GM21360 (cell line): Measurements from ENCODE around the gene ADAMTS12.

Experiments
- ATAC-seq: cut with Tn5 transposase; IDR thresholded peaks from one replicate; pipeline ENCODE4 v1.9.1; 2021; ENCODE audit warnings: mild to moderate bottlenecking, moderate library complexity; ENCODE audit not compliant: unreplicated experiment

ADAMTS12 gene

DNA sequence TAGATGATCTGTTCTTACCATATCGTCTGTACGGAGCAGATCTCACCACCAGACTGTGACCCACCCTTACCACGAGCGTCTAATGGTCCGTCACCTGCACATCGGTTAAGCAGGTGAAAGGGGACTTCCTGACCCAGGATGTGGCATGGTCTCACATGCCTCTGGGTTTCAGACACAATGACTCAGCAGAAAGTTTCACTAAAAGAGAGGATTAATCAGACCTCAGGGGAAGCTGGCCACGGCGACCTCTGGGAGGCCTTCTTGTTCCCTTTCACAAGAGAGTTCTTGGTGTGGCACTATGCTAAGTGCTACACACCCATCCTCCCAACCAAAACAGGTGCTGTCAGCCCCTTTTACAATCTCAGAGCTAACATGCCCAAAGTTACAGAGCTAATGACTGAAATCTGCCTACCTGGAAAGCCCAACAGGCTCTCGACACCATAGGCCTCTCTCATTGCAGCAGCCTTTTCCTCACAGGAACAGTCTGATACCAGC is 41.6 kb downstream of the ADAMTS12 start:
- ATAC-seq: peak; percentile 94

DNA sequence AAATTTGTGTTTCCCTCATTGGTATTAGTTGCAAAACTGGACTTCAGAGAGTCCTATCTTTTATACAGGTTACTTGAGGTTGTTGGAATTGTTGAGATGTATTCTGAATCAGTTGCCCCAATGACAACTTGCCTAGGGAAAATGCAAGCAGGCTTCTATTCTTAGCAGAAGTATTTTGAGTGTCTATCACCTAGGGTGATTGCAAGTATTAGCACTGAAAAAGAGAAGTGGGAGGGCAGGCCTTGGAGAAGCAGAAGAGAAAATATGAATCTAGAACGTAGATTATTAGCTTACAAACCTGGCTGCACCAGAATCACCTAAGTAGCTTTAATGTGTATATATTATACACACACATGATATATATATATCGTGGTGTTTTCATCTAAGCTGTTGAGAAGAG is 43.2 kb downstream of the ADAMTS12 start:
- peak; percentile 28 for ATAC-seq

DNA sequence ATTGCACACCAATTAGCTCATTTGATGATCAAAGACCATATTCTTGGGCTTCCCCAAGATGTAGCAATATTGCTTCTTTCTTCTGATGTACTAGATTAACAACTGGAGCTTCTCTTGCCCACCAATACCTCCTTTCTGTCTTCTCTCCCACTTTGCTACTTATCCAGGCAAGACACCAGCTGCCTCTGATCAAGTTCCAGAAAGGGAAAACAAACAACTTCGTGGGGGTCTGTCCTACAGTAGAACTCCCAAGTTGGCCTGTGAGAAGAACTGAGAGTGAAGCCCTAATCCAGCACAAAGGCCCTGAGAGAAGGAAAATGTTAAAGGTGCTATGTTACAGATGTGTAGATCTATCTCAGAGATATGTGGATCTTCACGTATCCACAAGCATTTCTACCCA is 44.9 kb downstream of the ADAMTS12 start:
- no peak for ATAC-seq

DNA sequence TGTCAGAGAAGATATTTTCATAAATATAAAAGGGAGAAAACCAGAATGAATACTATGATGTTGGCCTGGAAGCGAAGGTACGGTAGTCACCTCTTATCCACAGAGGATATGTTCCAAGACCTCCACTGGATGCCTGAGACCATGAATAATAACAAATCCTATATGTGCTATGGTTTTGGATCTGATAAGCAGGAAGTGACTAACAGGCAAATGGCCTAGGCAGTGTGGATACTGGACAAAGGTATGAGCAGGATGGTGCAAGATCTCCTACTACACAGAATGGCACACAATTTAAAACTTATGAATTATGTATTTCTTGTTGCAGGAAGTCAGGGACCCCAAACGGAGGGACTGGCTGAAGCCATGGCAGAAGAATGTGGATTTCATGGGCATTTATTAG is 48.2 kb downstream of the ADAMTS12 start:
- no peak for ATAC-seq

DNA sequence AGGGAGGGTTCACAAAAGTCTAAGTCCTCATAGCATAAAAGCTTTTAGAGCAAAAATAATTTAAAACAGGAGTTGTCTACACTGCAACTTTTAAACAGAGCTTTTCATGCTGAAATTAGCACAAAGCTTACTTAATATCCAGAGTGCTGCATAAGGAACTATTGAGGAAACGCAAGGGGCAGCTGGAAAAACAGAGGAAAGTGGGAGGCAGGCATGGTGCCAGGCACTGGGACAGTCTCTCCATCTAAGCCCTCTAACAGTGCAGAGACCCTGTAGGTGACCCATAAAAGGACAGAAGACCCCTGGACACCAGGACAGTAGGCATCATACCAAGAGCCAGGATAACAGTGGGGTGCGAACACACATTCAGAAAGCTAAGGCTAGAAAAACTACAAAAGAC is 49.3 kb downstream of the ADAMTS12 start:
- ATAC-seq: no peak

DNA sequence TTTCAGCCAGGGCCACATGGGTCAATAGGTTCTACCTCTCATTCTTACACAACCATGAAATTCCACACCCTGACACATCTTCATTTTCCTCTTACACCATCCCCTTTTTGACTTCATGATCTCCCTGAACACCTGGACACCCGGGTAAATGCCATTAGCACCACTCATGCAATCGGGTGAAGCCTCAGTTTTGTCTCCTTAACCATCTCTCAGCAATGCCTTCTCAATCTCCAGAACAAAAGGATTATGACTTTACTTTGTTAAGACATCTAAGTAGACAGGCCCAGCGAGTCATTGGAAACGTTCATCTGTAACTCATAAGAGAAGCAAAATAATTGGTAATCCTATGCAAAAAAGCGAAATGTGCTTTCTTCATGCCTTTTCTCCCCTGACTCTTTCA is 49.9 kb downstream of the ADAMTS12 start:
- ATAC-seq: no peak

DNA sequence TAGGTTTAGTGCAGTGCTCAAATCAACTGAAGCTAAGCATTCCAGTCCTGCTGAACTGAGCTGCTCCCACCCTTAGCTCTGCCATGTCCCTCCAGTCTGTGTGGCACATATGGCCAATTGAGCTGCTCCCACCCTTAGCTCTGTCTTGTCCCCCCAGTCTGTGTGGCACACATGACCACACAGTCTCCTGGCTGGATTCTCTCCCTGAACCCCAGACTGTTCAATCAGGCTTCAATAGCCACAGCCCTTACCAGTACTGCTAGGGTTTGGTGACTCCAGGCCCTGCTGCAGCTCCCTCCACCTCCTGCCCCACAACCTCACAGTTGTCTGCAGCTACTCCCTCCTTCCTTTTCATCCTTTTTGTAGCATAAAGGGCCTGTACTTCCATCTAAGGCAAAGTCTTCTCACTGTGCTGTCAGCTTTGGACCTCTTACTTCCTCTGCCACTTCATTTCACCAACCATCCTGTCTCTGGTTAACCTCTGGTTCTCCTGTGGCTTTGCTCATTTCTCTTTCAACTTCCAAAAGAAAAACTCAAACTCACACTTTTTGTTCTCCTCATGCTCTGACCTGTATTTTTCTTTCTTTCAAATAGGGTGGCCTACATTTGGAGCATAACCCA is 50.8 kb downstream of the ADAMTS12 start:
- ATAC-seq: peak; percentile 70

DNA sequence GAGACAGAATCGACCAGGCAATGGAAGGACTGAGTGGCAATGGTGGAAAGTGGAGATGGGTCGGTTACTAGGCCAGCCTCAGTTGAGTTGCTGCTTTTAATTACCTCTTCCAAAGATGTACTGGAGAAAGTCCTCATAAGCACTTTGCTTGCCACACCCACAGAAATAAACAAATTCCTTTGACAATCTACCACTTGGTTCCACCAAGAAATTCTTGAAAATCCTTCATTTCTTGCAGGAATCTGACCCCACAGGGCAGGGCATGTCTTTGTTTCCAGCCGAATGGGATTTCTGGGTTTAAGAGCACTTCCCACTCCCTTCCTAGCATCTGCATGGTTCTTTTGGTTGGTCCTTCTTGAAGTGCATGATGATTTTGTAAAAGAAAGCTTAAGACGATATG is 54.5 kb downstream of the ADAMTS12 start:
- ATAC-seq: no peak

DNA sequence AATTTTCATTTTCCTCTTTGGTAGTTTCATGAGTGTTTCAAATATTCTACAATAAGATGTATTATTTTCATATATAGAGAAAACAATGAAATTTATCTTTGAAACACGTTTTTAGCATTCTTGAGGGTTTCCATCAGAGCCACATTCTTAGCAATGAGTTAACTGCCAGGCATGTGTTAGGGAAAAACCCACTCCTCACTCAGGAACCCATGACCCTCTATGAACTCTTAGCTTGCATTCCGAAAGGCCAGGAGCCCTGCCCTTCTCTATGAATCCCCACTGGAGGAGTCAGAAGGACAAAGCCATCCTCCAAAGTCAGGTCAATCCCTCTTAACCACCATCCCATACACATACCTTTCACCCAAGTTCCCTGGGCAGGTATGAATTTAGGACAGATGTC is 57.5 kb downstream of the ADAMTS12 start:
- no peak for ATAC-seq

DNA sequence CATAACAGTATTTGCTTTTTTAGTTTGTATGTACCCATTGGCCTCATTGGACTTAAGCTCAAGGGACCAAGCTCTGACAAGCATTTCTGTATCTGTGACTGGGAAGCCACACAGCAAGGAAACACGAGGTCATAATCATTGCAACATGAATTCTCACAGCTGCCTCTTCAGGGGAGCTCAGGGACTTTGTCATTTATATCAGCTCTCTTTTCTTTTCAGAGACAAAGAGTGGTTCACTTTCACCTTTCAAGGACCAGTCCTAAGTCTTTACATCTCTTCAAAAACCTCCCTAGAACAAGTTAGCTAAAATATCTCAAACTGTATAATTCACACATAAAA is 58.6 kb downstream of the ADAMTS12 start:
- ATAC-seq: no peak

DNA sequence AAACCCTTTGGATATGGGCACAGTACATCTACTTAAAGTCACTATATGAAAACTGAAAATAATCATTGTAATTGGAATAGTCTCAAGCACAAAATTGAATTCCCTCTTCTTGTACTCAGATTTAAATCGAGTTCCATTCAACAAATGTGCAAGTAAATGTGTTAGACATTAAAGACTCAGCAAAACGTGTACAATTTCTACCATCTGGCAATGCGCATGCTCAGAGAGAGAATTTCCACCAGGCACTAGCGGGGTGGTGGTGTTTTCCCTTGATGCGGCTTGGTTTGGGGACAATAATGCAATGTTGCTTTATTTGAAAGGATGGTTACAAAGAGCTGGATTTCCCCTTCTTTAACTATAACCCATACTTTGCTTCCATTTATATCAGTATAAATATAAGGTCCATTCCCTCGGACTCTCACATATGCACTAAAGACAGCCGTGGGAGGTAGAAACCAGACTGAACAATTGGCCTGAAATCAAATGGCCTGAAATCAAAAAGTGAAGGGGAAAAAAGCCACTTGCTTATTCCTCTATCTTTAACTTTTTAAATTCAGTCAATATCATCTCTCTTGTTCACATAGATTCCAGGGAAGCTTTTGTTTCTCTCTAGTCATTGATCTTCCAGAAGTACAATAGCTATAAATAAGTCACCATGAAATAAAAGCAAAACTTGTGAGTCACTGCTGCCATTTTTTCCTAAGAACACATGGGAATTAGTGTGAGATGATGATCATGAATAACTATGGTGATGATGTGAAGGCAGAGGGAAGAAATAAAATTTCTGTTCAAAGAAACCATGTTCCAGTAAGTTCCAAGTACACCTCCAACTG is 59.2 kb downstream of the ADAMTS12 start:
- no peak for ATAC-seq

DNA sequence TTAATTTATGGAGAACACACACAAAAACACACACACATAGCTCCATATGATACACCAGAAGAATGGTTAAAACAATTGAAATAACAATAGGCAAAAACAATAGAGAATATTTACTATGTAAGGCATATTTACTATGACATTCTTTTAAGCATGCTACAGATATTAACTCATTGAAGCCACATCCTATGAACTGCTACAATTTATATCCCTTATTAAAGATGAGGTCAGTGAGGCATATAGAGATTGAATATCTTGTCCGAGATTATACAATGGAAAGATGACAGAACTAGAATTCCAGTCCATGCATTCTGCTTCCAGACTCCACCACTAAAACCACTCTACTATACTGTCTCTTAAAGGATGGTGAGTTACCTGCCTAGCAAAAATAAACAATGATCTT is 60.7 kb downstream of the ADAMTS12 start:
- ATAC-seq: no peak

DNA sequence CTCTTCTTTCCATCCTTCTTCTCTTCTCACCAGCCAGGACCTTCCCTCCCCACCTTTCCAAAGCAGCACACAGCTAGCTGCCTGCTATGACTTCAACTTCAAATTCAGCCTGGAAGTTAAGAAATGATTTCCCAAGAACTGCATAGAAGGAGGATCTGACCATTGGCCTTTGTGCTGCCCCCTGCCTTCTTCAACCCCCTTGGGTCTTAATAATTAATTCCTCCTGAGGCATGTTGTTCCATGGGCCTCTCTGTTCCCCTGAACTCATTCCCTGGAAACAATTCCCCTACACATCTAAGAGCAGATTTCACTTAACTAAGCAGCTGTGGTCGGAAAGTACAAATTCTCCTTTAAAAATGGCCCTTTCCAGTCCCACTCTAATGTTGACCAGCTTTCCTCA is 62.4 kb downstream of the ADAMTS12 start:
- ATAC-seq: no peak

DNA sequence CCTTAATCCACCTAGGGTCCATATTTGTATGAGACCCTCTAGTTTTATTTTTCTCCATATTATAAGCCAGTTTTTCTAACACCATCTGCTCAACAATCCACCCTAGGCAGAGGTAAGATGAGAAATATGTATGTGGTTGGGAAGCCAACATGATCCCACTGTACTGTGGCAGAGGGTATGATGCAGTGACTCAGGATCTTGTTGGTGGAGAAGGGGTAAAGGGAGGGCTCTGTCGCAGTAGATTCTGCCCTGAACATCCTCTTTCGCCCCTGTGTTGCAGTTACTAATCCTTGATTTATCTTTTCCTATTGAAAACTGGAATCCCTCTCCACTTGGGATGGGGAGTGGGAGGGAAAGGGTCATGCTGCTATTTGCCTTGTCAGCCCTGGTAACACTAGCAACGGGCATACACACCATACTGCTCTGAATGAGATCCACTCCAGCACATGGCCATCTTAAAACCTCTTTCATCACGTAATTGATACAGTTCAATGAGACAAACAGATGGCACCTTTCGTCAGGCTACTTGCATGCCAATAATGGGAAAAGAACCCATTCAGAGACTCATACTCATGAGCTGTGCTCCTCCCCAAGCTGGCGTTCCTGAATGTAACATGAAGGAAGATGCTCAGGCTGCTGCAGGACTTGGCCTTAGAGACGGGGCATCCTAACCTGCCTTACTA is 63.0 kb downstream of the ADAMTS12 start:
- no peak for ATAC-seq

DNA sequence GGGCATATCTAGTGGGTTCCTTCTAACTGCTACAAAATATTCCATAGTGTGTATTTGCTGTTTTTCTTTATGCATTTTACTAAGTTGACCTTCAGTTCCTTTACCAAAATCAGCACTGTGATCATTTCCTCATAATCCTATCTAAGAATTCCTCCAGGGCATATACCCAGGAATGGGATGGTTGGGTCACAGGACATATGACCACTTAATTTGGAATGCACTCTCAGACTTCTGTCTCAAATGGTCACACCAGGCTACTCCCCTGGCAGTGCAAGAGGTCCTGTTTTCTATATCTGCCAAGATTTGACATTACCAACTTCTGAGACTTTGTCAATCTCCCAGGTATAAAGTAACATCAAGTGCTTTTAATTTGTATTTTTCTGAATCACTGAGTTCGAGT is 63.9 kb downstream of the ADAMTS12 start:
- no peak for ATAC-seq

DNA sequence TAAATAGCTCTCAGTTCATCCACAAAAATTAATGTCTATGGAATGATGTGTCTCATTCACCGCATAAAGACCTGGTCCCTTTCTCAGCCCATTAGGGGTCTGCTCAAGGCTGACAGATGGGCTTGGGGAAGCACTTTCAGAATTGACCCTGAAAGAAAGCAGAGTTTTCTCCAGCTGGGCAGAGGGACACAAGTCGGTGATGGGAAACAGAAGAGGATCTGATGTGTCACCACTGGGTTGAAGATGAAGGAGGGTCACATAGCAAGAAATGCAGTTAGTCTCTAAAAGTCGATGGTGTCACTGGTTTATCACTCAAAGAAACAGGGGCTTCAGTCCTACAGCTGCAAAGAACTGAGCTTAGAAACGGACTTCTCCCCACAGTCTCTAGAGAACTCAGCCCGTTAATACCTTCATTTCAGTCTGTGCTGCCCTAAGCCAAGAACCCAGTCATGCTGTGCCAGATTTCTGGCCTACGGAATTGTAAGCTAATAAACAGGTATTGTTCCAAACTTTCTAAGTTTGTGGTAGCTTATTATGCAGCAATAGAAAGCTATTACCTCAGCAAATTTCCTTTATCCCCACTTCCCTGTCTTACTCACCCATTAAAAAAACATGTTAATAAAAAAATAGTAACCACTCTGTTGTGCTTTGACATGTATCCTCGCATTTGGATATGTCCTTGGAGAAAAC is 64.6 kb downstream of the ADAMTS12 start:
- no peak for ATAC-seq

DNA sequence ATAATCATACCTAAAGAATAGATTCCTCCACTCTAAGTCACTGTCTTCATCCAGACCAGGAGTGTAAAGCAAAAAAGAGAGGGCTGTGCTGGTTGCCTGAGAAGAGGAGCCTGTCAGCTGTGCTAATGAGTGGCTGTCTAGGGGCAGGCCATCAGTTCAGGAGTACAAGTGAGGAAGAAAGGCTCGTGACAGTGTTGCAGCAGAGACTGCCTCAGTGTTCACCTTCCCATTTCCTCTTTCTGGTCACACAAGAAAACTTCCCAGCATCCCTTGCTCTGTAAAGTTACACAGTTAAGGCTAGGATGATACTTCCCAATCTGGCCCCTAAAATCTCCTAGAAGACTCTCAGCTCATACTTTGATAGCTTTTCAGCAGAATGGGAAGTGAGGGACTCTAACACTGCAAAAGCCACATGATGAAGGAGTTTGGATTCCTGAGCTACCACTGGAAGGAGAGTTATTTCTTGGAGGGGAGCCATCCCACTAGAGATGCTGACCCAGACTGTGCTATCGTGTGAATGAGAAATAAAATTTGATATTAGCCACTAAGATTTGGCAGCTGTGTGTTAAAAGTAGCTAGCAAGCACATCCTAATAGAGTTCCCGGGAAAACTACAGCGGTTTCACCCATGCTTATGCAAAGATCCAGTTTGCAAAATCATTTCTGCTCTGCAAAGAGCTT is 67.1 kb downstream of the ADAMTS12 start:
- peak; percentile 77 for ATAC-seq

DNA sequence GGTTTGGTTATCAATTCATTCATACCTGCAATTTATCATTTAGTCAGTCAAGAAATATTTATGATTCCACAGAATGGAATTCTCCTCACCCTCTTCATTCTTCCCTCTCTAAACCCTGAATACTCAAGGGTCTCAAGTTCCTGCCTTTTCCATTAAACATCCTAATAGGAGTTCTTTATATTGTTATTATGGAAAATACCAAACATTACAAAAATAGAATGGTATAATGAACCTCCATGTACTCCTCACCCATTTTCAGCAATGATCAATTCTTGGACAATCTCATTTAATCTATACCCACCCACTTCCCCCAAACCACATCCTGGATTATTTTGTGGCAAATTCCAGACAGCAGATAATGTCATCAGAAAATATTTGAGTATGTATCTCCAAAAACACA is 74.5 kb downstream of the ADAMTS12 start:
- no peak for ATAC-seq

DNA sequence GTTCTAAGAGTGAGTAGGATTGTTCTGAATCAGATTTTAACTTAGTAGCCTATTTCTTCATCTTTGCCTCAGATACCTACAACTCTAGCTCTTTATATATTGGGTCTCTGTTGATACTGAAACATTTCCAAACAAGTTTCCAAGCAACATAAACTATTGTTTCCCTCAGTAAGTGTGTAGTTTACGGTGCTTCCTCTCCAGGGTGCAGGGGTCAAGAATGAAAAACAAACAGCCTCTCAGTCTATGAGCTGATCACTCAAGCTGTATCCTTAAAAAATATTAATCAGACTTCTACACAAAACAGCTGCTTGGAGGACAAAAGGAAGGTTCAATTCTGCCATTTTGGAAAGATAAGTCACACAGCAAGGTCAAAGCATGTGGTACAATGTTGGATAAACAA is 75.0 kb downstream of the ADAMTS12 start:
- no peak for ATAC-seq

DNA sequence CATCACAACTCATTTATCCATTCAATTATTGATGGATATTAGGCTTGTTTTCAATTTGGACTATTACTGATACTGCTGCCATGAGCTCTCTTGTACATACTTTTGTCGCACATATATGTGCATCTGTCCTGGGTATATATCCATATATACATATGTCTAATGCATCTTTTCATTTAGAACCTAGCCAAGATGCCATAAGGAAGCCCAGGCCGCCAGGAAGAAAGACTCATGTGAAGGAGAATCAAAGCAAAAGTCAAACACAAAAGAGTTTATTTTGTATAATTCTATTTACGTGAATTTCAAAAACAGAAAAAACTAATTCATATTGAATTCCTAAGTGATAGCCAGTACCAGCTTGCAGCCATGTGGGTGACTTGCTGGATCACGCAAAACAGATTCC is 79.0 kb downstream of the ADAMTS12 start:
- no peak for ATAC-seq
